Central memory CD4-positive, alpha-beta T cell (primary cell): Measurements from ENCODE around the gene KIF16B.
"Not testable (repeated sequence)": the region's sequence is repeated elsewhere in the genome, so short reads cannot be mapped to it uniquely, and the experiment has no call there.

ENCODE experiments used
- DNase-seq: peaks from one replicate; pipeline ENCODE4 v3.0.0; 2022

The KIF16B gene

GRCh38 chr20:16590041-16590633 lies 16.9 kb upstream of the KIF16B start:
- no peak for DNase-seq

DNA sequence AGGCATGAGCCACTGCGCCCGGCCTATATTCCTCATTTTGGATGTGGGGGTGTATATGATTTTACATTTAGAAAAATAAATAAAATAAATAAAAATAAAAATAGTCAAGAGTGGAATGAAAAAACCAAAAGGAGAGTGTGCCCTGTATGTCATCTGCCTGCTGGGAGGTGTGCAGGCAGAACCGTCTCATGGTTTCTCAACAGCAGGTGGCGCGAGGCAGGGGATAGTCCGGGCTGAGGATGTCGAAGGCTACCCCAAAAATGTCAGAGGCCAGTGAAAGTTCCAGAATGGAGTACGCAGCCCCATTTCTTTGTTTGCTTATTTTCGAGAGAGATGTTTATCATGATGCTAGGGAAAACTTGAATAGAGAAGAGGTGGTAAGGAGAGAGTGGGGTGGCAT lies 16.4 kb upstream of the KIF16B start:
- DNase-seq, result no peak

GRCh38 chr20:16588241-16588640 lies 15.0 kb upstream of the KIF16B start:
- no peak for DNase-seq

- DNase-seq, result no peak
Measured at GRCh38 chr20:16587066-16587465, 13.8 kb upstream of the KIF16B start.

GRCh38 chr20:16583474-16583873 lies 10.2 kb upstream of the KIF16B start:
- no peak for DNase-seq

DNA sequence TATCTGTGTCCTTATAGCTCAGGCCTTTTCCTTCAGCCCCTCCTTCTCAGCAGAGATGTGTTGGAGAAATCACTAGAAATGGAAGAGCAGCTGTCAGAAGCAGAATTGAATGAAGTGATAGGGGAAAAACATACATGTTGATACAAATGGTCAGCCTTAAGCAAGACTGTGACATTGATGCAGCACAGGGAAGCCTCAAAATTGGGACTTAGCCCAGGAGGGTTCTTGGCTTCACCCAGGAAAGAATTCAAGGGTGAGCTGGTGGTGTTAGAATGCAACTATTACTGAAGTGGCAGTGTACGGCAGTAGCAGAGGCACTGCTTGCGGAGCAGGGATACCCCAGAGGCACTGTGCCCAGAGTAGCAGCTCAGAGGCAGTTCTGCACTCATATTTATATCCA lies 8.0 kb upstream of the KIF16B start:
- DNase-seq, result no peak

- no peak for DNase-seq
Measured at GRCh38 chr20:16580620-16581019, 7.4 kb upstream of the KIF16B start.

- DNase-seq, result no peak
Measured at GRCh38 chr20:16580147-16580546, 6.9 kb upstream of the KIF16B start.

DNA sequence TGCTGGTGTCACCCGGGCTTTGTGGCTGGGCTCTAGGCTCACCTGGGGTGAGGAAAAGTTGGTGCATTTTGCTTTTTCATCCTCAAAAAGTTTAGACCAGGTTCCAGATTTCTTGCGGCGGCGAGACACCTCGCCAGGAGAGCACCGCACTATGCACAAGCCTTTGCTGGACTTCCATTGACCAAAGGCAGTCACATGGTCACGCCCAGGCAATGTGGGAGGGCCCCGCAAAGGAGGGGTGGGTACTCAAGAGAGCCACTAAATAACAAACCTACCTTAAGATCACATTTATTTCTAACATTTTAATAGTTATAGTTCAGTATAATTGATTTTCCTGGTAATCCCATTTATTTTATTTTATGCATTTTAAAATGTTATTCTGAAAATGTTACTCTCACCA lies 3.0 kb upstream of the KIF16B start:
- DNase-seq, result no peak

- DNase-seq, result no peak
Measured at GRCh38 chr20:16575390-16576140, 2.3 kb upstream of the KIF16B start.

GRCh38 chr20:16574656-16575355 lies 1.6 kb upstream of the KIF16B start:
- peak; percentile 77 for DNase-seq

DNA sequence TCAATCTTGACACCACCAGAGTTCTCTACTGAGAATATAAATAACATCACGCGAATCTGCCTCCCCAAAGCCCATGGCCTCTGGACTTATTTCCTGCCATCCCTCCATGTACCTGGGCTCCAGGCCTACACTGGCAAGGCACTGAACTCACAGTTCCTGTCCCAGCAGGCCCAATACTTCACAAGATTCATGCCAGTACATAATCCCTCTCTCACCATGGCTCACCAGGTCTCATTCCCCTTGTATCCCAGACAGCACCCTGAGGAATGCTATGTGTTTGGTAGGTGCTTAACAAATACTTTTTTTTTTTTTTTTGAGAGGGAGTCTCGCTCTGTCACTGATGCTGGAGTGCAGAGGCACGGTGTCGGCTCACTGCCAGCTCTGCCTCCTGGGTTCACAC lies 1.9 kb downstream of the KIF16B start:
- DNase-seq, result no peak

DNA sequence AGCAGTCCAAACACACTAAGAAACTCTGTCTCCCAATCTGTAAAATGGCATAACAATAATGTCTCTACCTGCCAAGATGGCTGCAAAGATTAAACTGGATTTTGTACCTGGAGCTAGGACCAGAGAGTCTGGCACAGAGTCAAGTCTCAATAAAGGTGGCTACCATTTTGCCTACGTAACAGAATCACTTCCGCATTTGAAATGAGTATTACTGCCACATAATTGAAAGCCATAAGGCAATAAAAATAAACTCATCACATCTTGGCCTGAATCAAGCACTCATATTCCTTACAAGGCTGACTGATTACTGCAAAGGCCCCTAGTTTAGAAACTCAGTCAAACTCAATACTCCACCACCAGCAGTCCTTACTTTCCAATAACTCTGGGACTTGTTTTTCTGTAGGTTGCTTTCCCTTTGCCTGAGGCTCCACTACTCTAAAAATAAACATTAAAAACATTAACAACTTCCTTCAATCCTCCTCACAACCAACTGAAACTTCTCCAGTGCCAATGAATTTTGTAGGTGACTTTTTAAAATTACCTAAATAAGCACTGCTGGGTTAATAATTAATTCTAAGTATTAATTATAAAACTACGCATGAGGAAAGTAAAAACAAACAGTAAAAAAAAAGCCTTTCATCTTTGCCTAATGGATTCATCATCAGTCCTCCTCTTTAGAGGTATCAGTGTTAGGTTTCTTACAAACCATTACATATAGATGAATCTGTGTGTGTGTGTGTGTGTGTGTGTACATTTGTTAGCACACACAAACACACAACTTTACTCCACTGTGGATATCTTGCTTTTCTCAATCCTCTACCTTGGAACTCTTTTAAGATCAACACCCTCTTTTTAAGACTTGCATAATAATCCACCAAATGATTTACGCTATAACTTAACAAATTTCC lies 3.7 kb downstream of the KIF16B start:
- DNase-seq, result no peak

- no peak for DNase-seq
Measured at GRCh38 chr20:16566080-16566479, 7.2 kb downstream of the KIF16B start.

DNA sequence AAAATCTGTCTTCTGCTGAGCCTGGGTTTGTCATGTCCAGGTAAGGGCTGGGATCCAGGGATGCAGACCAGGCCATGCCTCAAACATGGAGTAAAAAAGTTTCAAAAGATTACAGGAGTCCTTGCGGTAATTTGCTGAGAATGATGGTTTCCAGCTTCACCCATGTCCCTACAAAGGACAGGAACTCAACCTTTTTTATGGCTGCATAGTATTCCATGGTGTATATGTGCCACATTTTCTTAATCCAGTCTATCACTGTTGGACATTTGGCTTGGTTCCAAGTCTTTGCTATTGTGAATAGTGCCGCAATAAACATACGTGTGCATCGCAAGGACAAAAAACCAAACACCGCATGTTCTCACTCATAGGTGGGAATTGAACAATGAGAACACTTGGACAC lies 9.2 kb downstream of the KIF16B start:
- not testable (repeated sequence) for DNase-seq

DNA sequence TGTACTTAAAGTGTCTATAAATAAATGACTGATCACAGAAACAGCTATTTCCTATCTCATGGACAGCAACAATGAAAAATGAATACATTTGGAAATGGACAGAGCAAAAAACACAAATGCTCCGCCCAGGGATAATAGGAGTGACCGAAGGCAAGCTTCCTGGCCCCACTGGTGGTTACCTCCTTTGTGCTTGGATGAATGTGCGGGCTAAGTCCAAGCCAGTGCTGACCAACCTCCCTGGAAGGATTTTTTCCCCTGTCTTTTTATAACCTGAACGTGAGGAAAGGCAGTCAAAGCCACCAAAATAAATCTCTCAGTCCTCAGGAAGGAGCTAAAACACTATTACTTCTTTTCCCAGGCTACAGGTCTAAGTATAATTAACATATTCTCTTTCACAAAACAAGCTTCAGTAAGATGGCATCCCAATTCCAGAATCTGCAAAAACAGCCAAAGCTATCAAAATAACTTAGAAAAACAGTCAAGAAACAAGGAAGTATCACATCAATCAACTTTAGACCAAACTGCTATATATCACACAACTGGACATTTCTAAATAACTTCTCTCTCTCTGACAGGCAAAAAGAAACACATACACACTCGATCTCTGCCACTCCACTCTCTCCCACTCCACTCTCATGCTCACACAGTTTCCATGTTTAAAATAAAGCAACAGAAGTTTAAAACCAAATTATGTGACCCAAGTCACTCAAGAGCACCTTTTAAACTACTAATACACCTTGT lies 10.0 kb downstream of the KIF16B start:
- no peak for DNase-seq

DNA sequence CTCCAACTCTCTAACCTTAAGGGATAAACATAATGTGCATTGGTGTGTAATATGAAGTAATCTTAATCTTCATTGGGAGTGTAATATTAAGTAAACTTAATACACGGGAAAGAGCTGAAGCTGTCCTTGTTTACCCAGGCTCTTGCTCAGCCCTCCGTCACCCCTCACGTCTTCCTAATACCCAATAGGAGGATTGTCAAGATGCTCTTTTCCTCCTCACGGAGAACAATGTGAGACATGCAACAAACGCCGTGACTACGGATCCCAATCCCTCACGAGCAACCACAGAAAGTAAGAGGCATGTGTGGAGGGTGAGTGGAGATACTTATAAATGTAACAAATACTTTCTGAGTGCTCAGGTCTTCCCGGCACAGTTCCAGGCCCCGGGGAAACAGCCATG lies 11.0 kb downstream of the KIF16B start:
- no peak for DNase-seq

DNA sequence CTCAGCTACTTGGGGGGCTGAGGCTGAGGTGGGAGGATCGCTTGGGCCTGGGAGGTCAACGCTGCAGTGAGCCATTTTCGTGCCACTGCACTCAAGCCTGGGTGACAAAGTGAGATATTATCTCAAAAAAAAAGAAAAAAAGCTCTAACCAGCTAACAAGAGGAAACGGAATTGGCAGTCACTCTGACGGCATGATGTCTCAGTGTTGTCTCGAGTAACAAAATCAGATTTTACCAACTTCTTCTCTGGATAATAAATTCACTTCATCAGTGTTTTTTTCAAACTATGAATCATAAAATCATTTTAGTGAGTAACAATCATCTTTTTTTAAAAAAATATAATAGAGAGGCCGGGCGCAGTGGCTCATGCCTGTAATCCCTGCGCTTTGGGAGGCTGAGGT lies 12.6 kb downstream of the KIF16B start:
- DNase-seq, result no peak

GRCh38 chr20:16560216-16560615 lies 13.0 kb downstream of the KIF16B start:
- DNase-seq, result no peak

DNA sequence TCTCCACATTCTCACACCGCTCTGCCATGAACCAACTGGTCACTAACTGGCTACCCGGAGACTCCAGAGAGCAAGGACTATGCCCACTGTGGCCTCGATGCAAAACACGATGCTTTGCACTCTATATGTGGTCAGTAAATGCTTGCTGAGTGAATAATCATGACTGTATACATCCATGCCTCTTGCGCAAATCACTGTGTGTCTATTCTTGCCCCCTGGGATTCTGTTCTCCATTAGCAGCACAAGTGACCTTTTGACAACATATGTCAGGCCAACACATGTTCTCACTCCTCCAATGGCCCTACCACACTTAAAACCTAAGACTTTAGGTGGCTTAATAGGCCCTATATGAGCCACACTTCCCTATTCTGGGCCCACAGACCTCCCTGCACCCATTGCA lies 16.9 kb downstream of the KIF16B start:
- DNase-seq, result no peak

- DNase-seq, result no peak
Measured at GRCh38 chr20:16555754-16556153, 17.5 kb downstream of the KIF16B start.
